ENCODE measurements around the gene RAB8A.

Gene RAB8A

GRCh38 chr19:16111160-16111908 is at the start of gene RAB8A:
Gene RAB8A (plus strand): TSS chr19:16111889. CDS start chr19:16111902, 13 bp downstream.
- DNase-seq (ENCODE audit: low read depth) = peak; percentile 92

- no peak for DNase-seq (ENCODE audit: low read depth)
Measured at GRCh38 chr19:16061943-16062342, 49.7 kb upstream of the RAB8A start.

GRCh38 chr19:16062789-16063188 is 48.9 kb upstream of the RAB8A start:
- no peak for DNase-seq (ENCODE audit: low read depth)

- no peak for DNase-seq (ENCODE audit: low read depth)
Measured at GRCh38 chr19:16064209-16064889, 47.3 kb upstream of the RAB8A start.

- DNase-seq (ENCODE audit: low read depth) = no peak
Measured at GRCh38 chr19:16066611-16067104, 45.0 kb upstream of the RAB8A start.

- DNase-seq (ENCODE audit: low read depth) = no peak
Measured at GRCh38 chr19:16067205-16067938, 44.3 kb upstream of the RAB8A start.

GRCh38 chr19:16068696-16069259 is 42.9 kb upstream of the RAB8A start:
- DNase-seq (ENCODE audit: low read depth) = no peak

- no peak for DNase-seq (ENCODE audit: low read depth)
Measured at GRCh38 chr19:16069813-16070365, 41.8 kb upstream of the RAB8A start.

GRCh38 chr19:16070366-16070990 is 41.2 kb upstream of the RAB8A start:
- no peak for DNase-seq (ENCODE audit: low read depth)

- DNase-seq (ENCODE audit: low read depth) = no peak
Measured at GRCh38 chr19:16071072-16071691, 40.5 kb upstream of the RAB8A start.

GRCh38 chr19:16073481-16073880 is 38.2 kb upstream of the RAB8A start:
- DNase-seq (ENCODE audit: low read depth) = no peak

GRCh38 chr19:16073988-16074387 is 37.7 kb upstream of the RAB8A start:
- DNase-seq (ENCODE audit: low read depth) = no peak

- DNase-seq (ENCODE audit: low read depth) = no peak
Measured at GRCh38 chr19:16074488-16075365, 37.0 kb upstream of the RAB8A start.

- no peak for DNase-seq (ENCODE audit: low read depth)
Measured at GRCh38 chr19:16075430-16076153, 36.1 kb upstream of the RAB8A start.

- DNase-seq (ENCODE audit: low read depth) = peak; percentile 59
Measured at GRCh38 chr19:16076154-16076957, 35.3 kb upstream of the RAB8A start, which contains the start of gene TPM4. Gene TPM4 (plus strand): TSS chr19:16076495. CDS start chr19:16076566, 71 bp downstream.

- no peak for DNase-seq (ENCODE audit: low read depth)
Measured at GRCh38 chr19:16076958-16077611, 34.6 kb upstream of the RAB8A start.

- no peak for DNase-seq (ENCODE audit: low read depth)
Measured at GRCh38 chr19:16077984-16078758, 33.5 kb upstream of the RAB8A start.

Data from non-pigmented ciliary epithelial cell (primary cell).